HepG2 (cell line): ENCODE results near the gene WIPF2. TPM values are rescaled to one million over a fixed set of nuclear protein-coding genes. Genes with fewer than 3 reads are reported as not detected.

Experiments used
- ERF ChIP-seq: IDR thresholded peaks from 2 replicates; pipeline ENCODE4 v1.6.1; 2018; ENCODE audit warnings: missing biosample characterization, missing genetic modification reagents
- KAT8 ChIP-seq: IDR thresholded peaks from 2 replicates; pipeline ENCODE4 v1.6.1; 2016; ENCODE audit warnings: missing genetic modification reagents, missing compliant biosample characterization
- KDM6A ChIP-seq: IDR thresholded peaks from 2 replicates; pipeline ENCODE4 v1.6.1; 2016; ENCODE audit warnings: low read depth
- ZNF224 ChIP-seq: sonication (generic); formaldehyde crosslinking; IDR thresholded peaks from 2 replicates; pipeline ENCODE4 v1.5.0; 2020; ENCODE audit warnings: mild to moderate bottlenecking, missing genetic modification reagents
- ZNF282 ChIP-seq: fragments of 450-650 bp; IDR thresholded peaks from 2 replicates; pipeline ENCODE4 v1.6.1; 2018; ENCODE audit not compliant: partially characterized antibody
- ZNF468 ChIP-seq: sonication (generic); formaldehyde crosslinking; IDR thresholded peaks from 2 replicates; pipeline ENCODE4 v1.8.0; 2022; ENCODE audit warnings: mild to moderate bottlenecking, moderate library complexity, missing genetic modification reagents
- ZNF598 ChIP-seq: sonication (generic); formaldehyde crosslinking; IDR thresholded peaks from 2 replicates; pipeline ENCODE4 v1.5.1; 2020; ENCODE audit warnings: mild to moderate bottlenecking, missing genetic modification reagents, borderline replicate concordance
- polyA plus RNA-seq, 8 experiments: library from polyadenylated mRNA; depleted of rRNA in 3 of 8; stranded (reverse) in 7 of 8; unstranded in 1 of 8; fragments of >200 nt; fragmentation: Illumina TruSeq in 4 of 8; extraction: Trizol in 4 of 8; gene quantifications; 2 replicates each; pipeline versions ENCODE4 v1.2.1 to v1.2.3, GENCODE V29; 2011 to 2016; ENCODE audit warnings: low read depth in 4 of 8, missing spikeins in 1 of 8, mixed read lengths in 1 of 8; ENCODE audit not compliant: insufficient read depth in 1 of 8
- total RNA-seq, 5 experiments: library from RNA; depleted of rRNA; stranded (reverse); fragments of >200 nt; fragmentation: Illumina TruSeq; extraction: Trizol; gene quantifications; 2 replicates each; pipeline ENCODE4 v1.2.3, GENCODE V29; 2016; ENCODE audit warnings: low read depth in 1 of 5
- TF ChIP-seq, protein P1 (sequence below): sonication (generic); formaldehyde crosslinking; IDR thresholded peaks from 2 replicates; pipeline ENCODE4 v1.4.0; 2020; ENCODE audit warnings: missing genetic modification reagents
- TF ChIP-seq, protein P2 (sequence below): sonication (generic); formaldehyde crosslinking; conservative IDR thresholded peaks from 2 replicates; pipeline ENCODE4 v1.4.0; 2020; ENCODE audit warnings: missing genetic modification reagents
- TF ChIP-seq, protein P3 (sequence below): sonication (generic); formaldehyde crosslinking; IDR thresholded peaks from 2 replicates; pipeline ENCODE4 v1.4.0; 2020; ENCODE audit warnings: mild to moderate bottlenecking, missing genetic modification reagents

The WIPF2 gene
- total and polyA plus RNA-seq, 2 of the 13 experiments (the other 11 are each of a cell fraction or from before 2014, with no cell fraction given): 7.2 to 10.8 TPM

DNA sequence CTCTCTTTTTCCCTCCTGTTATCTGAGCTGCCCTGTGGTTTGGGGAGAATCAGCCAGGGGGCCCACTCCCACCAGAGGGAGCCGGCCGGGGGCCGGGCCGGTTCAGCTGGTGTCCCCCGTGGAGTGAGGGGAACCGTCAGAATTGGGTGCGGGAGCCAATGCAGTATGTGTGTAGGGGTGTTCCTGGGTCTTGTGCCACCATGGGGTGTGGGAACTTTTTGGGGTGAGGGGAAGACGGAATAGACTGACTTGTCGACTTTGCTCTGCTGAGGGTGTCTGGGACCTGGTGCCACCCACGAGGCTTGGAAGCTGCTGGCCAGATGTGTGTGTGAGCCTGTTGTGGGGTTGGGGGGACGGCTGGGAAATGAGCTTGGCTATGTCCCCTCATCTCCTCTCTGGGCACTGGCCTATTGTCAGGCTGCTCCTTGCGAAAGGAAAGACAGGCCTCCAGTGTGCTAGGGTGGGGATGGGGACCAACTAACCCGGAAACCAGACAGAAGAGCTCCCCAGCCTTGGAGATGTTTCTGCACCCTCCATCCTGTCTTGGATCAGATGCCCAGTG lies 99.8 kb downstream of the WIPF2 start (continued):
- TF ChIP-seq ERF: no peak
- TF ChIP-seq KDM6A (CRISPR knock-in tag): no peak
- no peak for TF ChIP-seq ZNF468 (CRISPR knock-in tag)
- TF ChIP-seq, protein P1, sequence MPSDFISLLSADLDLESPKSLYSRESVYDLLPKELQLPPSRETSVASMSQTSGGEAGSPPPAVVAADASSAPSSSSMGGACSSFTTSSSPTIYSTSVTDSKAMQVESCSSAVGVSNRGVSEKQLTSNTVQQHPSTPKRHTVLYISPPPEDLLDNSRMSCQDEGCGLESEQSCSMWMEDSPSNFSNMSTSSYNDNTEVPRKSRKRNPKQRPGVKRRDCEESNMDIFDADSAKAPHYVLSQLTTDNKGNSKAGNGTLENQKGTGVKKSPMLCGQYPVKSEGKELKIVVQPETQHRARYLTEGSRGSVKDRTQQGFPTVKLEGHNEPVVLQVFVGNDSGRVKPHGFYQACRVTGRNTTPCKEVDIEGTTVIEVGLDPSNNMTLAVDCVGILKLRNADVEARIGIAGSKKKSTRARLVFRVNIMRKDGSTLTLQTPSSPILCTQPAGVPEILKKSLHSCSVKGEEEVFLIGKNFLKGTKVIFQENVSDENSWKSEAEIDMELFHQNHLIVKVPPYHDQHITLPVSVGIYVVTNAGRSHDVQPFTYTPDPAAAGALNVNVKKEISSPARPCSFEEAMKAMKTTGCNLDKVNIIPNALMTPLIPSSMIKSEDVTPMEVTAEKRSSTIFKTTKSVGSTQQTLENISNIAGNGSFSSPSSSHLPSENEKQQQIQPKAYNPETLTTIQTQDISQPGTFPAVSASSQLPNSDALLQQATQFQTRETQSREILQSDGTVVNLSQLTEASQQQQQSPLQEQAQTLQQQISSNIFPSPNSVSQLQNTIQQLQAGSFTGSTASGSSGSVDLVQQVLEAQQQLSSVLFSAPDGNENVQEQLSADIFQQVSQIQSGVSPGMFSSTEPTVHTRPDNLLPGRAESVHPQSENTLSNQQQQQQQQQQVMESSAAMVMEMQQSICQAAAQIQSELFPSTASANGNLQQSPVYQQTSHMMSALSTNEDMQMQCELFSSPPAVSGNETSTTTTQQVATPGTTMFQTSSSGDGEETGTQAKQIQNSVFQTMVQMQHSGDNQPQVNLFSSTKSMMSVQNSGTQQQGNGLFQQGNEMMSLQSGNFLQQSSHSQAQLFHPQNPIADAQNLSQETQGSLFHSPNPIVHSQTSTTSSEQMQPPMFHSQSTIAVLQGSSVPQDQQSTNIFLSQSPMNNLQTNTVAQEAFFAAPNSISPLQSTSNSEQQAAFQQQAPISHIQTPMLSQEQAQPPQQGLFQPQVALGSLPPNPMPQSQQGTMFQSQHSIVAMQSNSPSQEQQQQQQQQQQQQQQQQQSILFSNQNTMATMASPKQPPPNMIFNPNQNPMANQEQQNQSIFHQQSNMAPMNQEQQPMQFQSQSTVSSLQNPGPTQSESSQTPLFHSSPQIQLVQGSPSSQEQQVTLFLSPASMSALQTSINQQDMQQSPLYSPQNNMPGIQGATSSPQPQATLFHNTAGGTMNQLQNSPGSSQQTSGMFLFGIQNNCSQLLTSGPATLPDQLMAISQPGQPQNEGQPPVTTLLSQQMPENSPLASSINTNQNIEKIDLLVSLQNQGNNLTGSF (CRISPR knock-in tag): no peak
- TF ChIP-seq ZNF598: no peak
- TF ChIP-seq, protein P2, sequence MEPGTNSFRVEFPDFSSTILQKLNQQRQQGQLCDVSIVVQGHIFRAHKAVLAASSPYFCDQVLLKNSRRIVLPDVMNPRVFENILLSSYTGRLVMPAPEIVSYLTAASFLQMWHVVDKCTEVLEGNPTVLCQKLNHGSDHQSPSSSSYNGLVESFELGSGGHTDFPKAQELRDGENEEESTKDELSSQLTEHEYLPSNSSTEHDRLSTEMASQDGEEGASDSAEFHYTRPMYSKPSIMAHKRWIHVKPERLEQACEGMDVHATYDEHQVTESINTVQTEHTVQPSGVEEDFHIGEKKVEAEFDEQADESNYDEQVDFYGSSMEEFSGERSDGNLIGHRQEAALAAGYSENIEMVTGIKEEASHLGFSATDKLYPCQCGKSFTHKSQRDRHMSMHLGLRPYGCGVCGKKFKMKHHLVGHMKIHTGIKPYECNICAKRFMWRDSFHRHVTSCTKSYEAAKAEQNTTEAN (CRISPR knock-in tag): no peak
- no peak for TF ChIP-seq ZNF224 (CRISPR knock-in tag)
- TF ChIP-seq ZNF282: no peak
- TF ChIP-seq, protein P3, sequence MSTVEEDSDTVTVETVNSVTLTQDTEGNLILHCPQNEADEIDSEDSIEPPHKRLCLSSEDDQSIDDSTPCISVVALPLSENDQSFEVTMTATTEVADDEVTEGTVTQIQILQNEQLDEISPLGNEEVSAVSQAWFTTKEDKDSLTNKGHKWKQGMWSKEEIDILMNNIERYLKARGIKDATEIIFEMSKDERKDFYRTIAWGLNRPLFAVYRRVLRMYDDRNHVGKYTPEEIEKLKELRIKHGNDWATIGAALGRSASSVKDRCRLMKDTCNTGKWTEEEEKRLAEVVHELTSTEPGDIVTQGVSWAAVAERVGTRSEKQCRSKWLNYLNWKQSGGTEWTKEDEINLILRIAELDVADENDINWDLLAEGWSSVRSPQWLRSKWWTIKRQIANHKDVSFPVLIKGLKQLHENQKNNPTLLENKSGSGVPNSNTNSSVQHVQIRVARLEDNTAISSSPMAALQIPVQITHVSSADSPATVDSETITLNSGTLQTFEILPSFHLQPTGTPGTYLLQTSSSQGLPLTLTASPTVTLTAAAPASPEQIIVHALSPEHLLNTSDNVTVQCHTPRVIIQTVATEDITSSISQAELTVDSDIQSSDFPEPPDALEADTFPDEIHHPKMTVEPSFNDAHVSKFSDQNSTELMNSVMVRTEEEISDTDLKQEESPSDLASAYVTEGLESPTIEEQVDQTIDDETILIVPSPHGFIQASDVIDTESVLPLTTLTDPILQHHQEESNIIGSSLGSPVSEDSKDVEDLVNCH (CRISPR knock-in tag): no peak
- TF ChIP-seq KAT8 (CRISPR knock-in tag): no peak
